Measurements from ENCODE around the gene NELL1.

NELL1 gene

GRCh38 chr11:21371044-21371443 is 701.7 kb downstream of the NELL1 start:
- DNase-seq: no peak

- DNase-seq: no peak
Measured at GRCh38 chr11:21372672-21373071, 703.3 kb downstream of the NELL1 start.

- no peak for DNase-seq
Measured at GRCh38 chr11:21374376-21374775, 705.0 kb downstream of the NELL1 start.

- no peak for DNase-seq
Measured at GRCh38 chr11:21385669-21386440, 716.5 kb downstream of the NELL1 start.

- no peak for DNase-seq
Measured at GRCh38 chr11:21390430-21390829, 721.0 kb downstream of the NELL1 start.

- DNase-seq: no peak
Measured at GRCh38 chr11:21396342-21397008, 727.1 kb downstream of the NELL1 start.

- DNase-seq: no peak
Measured at GRCh38 chr11:21398195-21398594, 728.8 kb downstream of the NELL1 start.

GRCh38 chr11:21401496-21401895 is 732.1 kb downstream of the NELL1 start:
- no peak for DNase-seq

GRCh38 chr11:21402274-21402673 is 732.9 kb downstream of the NELL1 start:
- no peak for DNase-seq

- no peak for DNase-seq
Measured at GRCh38 chr11:21403069-21403468, 733.7 kb downstream of the NELL1 start.

GRCh38 chr11:21405422-21405821 is 736.0 kb downstream of the NELL1 start:
- no peak for DNase-seq

- DNase-seq: no peak
Measured at GRCh38 chr11:21410513-21410912, 741.1 kb downstream of the NELL1 start.

- DNase-seq: no peak
Measured at GRCh38 chr11:21411104-21411503, 741.7 kb downstream of the NELL1 start.

- DNase-seq: no peak
Measured at GRCh38 chr11:21411597-21411996, 742.2 kb downstream of the NELL1 start.

GRCh38 chr11:21412652-21413383 is 743.4 kb downstream of the NELL1 start:
- no peak for DNase-seq

GRCh38 chr11:21414953-21415352 is 745.6 kb downstream of the NELL1 start:
- DNase-seq: no peak

- no peak for DNase-seq
Measured at GRCh38 chr11:21415606-21416005, 746.2 kb downstream of the NELL1 start.

- DNase-seq: no peak
Measured at GRCh38 chr11:21421711-21422329, 752.4 kb downstream of the NELL1 start.

- no peak for DNase-seq
Measured at GRCh38 chr11:21426931-21427330, 757.5 kb downstream of the NELL1 start.

GRCh38 chr11:21427726-21428125 is 758.3 kb downstream of the NELL1 start:
- no peak for DNase-seq

GRCh38 chr11:21428796-21429195 is 759.4 kb downstream of the NELL1 start:
- no peak for DNase-seq

- no peak for DNase-seq
Measured at GRCh38 chr11:21429401-21429800, 760.0 kb downstream of the NELL1 start.

GRCh38 chr11:21430537-21430936 is 761.2 kb downstream of the NELL1 start:
- no peak for DNase-seq
